SK-N-SH treated with all-trans-retinoic acid at 6 μM for 48 hours (cell line): ENCODE measurements around the gene SARS2.

Experiments
- ATAC-seq: fragments of 200-7000 bp; cut with Tn5 transposase; 3 replicates; pipeline ENCODE4 v1.9.1; 2020; ENCODE audit warnings: mild to moderate bottlenecking, moderate library complexity
- ARNTL ChIP-seq: fragments of 450-650 bp; formaldehyde crosslinking; IDR thresholded peaks from 2 replicates; pipeline ENCODE4 v1.5.0; 2020; ENCODE audit warnings: low read depth, mild to moderate bottlenecking, moderate library complexity, borderline replicate concordance
- BACH2 ChIP-seq: fragments of 250-450 bp; sonication (Bioruptor Pico); IDR thresholded peaks from 2 replicates; pipeline ENCODE4 v1.9.0; 2021; ENCODE audit warnings: mild to moderate bottlenecking, borderline replicate concordance
- CSDC2 ChIP-seq: fragments of 250-450 bp; sonication (Bioruptor Pico); IDR thresholded peaks from 2 replicates; pipeline ENCODE4 v1.5.0; 2020; ENCODE audit warnings: mild to moderate bottlenecking, moderate library complexity
- ESRRG ChIP-seq: fragments of 250-450 bp; sonication (Bioruptor Pico); IDR thresholded peaks from 2 replicates; pipeline ENCODE4 v1.6.1; 2021; ENCODE audit warnings: mild to moderate bottlenecking
- GLIS3 ChIP-seq: fragments of 250-450 bp; sonication (Bioruptor Pico); IDR thresholded peaks from 2 replicates; pipeline ENCODE4 v1.5.0; 2020; ENCODE audit warnings: mild to moderate bottlenecking, moderate library complexity
- ISL1 ChIP-seq: fragments of 250-450 bp; sonication (Bioruptor Pico); IDR thresholded peaks from 2 replicates; pipeline ENCODE4 v2.1.2; 2022; ENCODE audit warnings: mild to moderate bottlenecking, moderate library complexity
- OSR1 ChIP-seq: fragments of 250-450 bp; sonication (Bioruptor Pico); IDR thresholded peaks from 2 replicates; pipeline ENCODE4 v1.8.0; 2022; ENCODE audit warnings: moderate library complexity, mild to moderate bottlenecking, inconsistent platforms
- PPARA ChIP-seq: fragments of 250-450 bp; sonication (Bioruptor Pico); IDR thresholded peaks from 2 replicates; pipeline ENCODE4 v1.5.0; 2020; ENCODE audit warnings: mild to moderate bottlenecking, borderline replicate concordance
- RARB ChIP-seq: fragments of 250-450 bp; sonication (Bioruptor Pico); IDR thresholded peaks from 2 replicates; pipeline ENCODE4 v1.8.0; 2021; ENCODE audit warnings: mild to moderate bottlenecking, moderate library complexity
- TCF4 ChIP-seq: fragments of 250-450 bp; sonication (Bioruptor Pico); IDR thresholded peaks from 2 replicates; pipeline ENCODE4 v1.8.0; 2021; ENCODE audit warnings: mild to moderate bottlenecking, moderate library complexity, borderline replicate concordance
- TOX ChIP-seq: fragments of 250-450 bp; sonication (Bioruptor Pico); IDR thresholded peaks from 2 replicates; pipeline ENCODE4 v1.8.0; 2021; ENCODE audit warnings: mild to moderate bottlenecking, moderate library complexity, borderline replicate concordance
- ZC3H10 ChIP-seq: fragments of 250-450 bp; sonication (Bioruptor Pico); IDR thresholded peaks from 2 replicates; pipeline ENCODE4 v1.5.1; 2021; ENCODE audit warnings: mild to moderate bottlenecking, moderate library complexity
- ZFP3 ChIP-seq: fragments of 250-450 bp; sonication (Bioruptor Pico); IDR thresholded peaks from 2 replicates; pipeline ENCODE4 v1.5.0; 2020; ENCODE audit warnings: mild to moderate bottlenecking, moderate library complexity
- ZNF565 ChIP-seq: fragments of 450-650 bp; formaldehyde crosslinking; conservative IDR thresholded peaks from 2 replicates; pipeline ENCODE4 v1.5.0; 2020; ENCODE audit warnings: low read depth, mild to moderate bottlenecking, moderate library complexity
- ZNF70 ChIP-seq: fragments of 450-650 bp; formaldehyde crosslinking; IDR thresholded peaks from 2 replicates; pipeline ENCODE4 v1.5.0; 2020; ENCODE audit warnings: mild to moderate bottlenecking, moderate library complexity
- ZNF8 ChIP-seq: fragments of 450-650 bp; formaldehyde crosslinking; IDR thresholded peaks from 2 replicates; pipeline ENCODE4 v1.5.0; 2020; ENCODE audit warnings: mild to moderate bottlenecking, moderate library complexity
- TF ChIP-seq, protein P1 (sequence below): fragments of 250-450 bp; sonication (Bioruptor Pico); IDR thresholded peaks from 2 replicates; pipeline ENCODE4 v1.5.1; 2020; ENCODE audit warnings: low read depth, mild to moderate bottlenecking, moderate library complexity
- TF ChIP-seq, protein P2 (sequence below): fragments of 250-450 bp; sonication (Bioruptor Pico); IDR thresholded peaks from 2 replicates; pipeline ENCODE4 v1.5.0; 2020; ENCODE audit warnings: mild to moderate bottlenecking, moderate library complexity
- TF ChIP-seq, protein P3 (sequence below): fragments of 250-450 bp; sonication (Bioruptor Pico); IDR thresholded peaks from 2 replicates; pipeline ENCODE4 v1.5.1; 2021; ENCODE audit warnings: mild to moderate bottlenecking, moderate library complexity
- TF ChIP-seq, protein P4 (sequence below): fragments of 250-450 bp; sonication (Bioruptor Pico); IDR thresholded peaks from 2 replicates; pipeline ENCODE4 v1.8.0; 2020; ENCODE audit warnings: mild to moderate bottlenecking, moderate library complexity, borderline replicate concordance
- TF ChIP-seq, protein P5 (sequence below): fragments of 250-450 bp; sonication (Bioruptor Pico); IDR thresholded peaks from 2 replicates; pipeline ENCODE4 v1.8.0; 2021; ENCODE audit warnings: low read depth, mild to moderate bottlenecking, moderate library complexity, borderline replicate concordance

Gene SARS2

DNA sequence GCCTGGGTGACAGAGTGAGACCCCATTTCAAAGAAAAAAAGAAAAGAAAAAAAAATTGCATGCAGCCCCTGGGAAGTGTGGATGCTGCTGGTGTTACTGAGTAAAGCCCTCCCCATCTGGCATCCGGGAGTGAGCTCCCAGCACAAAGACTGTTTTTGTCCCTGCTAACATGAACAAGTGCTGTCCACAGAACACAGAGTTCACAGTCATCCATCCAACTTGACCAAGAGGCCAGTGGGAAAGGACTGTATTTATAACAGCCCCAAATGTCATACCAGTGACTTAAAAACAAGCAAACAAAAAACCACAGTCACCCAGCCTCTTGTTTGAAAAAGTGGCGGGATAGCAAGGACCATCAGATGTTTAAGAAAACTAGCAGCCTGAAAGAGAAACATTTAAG, 34.2 kb upstream of the SARS2 start:
- no peak for TF ChIP-seq ZFP3 (CRISPR knock-in tag)
- TF ChIP-seq BACH2 (CRISPR knock-in tag) = no peak
- no peak for TF ChIP-seq OSR1 (CRISPR knock-in tag)
- no peak for TF ChIP-seq ESRRG (CRISPR knock-in tag)
- TF ChIP-seq, protein P1, sequence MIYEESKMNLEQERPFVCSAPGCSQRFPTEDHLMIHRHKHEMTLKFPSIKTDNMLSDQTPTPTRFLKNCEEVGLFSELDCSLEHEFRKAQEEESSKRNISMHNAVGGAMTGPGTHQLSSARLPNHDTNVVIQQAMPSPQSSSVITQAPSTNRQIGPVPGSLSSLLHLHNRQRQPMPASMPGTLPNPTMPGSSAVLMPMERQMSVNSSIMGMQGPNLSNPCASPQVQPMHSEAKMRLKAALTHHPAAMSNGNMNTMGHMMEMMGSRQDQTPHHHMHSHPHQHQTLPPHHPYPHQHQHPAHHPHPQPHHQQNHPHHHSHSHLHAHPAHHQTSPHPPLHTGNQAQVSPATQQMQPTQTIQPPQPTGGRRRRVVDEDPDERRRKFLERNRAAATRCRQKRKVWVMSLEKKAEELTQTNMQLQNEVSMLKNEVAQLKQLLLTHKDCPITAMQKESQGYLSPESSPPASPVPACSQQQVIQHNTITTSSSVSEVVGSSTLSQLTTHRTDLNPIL (CRISPR knock-in tag) = no peak
- no peak for TF ChIP-seq TCF4 (CRISPR knock-in tag)
- TF ChIP-seq ISL1 (CRISPR knock-in tag) = no peak
- TF ChIP-seq, protein P2, sequence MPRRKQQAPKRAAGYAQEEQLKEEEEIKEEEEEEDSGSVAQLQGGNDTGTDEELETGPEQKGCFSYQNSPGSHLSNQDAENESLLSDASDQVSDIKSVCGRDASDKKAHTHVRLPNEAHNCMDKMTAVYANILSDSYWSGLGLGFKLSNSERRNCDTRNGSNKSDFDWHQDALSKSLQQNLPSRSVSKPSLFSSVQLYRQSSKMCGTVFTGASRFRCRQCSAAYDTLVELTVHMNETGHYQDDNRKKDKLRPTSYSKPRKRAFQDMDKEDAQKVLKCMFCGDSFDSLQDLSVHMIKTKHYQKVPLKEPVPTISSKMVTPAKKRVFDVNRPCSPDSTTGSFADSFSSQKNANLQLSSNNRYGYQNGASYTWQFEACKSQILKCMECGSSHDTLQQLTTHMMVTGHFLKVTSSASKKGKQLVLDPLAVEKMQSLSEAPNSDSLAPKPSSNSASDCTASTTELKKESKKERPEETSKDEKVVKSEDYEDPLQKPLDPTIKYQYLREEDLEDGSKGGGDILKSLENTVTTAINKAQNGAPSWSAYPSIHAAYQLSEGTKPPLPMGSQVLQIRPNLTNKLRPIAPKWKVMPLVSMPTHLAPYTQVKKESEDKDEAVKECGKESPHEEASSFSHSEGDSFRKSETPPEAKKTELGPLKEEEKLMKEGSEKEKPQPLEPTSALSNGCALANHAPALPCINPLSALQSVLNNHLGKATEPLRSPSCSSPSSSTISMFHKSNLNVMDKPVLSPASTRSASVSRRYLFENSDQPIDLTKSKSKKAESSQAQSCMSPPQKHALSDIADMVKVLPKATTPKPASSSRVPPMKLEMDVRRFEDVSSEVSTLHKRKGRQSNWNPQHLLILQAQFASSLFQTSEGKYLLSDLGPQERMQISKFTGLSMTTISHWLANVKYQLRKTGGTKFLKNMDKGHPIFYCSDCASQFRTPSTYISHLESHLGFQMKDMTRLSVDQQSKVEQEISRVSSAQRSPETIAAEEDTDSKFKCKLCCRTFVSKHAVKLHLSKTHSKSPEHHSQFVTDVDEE (CRISPR knock-in tag) = no peak
- no peak for TF ChIP-seq TOX
- TF ChIP-seq ZNF565 = no peak
- TF ChIP-seq, protein P3, sequence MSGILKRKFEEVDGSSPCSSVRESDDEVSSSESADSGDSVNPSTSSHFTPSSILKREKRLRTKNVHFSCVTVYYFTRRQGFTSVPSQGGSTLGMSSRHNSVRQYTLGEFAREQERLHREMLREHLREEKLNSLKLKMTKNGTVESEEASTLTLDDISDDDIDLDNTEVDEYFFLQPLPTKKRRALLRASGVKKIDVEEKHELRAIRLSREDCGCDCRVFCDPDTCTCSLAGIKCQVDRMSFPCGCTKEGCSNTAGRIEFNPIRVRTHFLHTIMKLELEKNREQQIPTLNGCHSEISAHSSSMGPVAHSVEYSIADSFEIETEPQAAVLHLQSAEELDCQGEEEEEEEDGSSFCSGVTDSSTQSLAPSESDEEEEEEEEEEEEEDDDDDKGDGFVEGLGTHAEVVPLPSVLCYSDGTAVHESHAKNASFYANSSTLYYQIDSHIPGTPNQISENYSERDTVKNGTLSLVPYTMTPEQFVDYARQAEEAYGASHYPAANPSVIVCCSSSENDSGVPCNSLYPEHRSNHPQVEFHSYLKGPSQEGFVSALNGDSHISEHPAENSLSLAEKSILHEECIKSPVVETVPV (CRISPR knock-in tag) = no peak
- TF ChIP-seq, protein P4, sequence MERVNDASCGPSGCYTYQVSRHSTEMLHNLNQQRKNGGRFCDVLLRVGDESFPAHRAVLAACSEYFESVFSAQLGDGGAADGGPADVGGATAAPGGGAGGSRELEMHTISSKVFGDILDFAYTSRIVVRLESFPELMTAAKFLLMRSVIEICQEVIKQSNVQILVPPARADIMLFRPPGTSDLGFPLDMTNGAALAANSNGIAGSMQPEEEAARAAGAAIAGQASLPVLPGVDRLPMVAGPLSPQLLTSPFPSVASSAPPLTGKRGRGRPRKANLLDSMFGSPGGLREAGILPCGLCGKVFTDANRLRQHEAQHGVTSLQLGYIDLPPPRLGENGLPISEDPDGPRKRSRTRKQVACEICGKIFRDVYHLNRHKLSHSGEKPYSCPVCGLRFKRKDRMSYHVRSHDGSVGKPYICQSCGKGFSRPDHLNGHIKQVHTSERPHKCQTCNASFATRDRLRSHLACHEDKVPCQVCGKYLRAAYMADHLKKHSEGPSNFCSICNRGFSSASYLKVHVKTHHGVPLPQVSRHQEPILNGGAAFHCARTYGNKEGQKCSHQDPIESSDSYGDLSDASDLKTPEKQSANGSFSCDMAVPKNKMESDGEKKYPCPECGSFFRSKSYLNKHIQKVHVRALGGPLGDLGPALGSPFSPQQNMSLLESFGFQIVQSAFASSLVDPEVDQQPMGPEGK (CRISPR knock-in tag) = no peak
- TF ChIP-seq PPARA (CRISPR knock-in tag) = no peak
- no peak for TF ChIP-seq CSDC2
- no peak for TF ChIP-seq ZNF8 (CRISPR knock-in tag)
- TF ChIP-seq, protein P5, sequence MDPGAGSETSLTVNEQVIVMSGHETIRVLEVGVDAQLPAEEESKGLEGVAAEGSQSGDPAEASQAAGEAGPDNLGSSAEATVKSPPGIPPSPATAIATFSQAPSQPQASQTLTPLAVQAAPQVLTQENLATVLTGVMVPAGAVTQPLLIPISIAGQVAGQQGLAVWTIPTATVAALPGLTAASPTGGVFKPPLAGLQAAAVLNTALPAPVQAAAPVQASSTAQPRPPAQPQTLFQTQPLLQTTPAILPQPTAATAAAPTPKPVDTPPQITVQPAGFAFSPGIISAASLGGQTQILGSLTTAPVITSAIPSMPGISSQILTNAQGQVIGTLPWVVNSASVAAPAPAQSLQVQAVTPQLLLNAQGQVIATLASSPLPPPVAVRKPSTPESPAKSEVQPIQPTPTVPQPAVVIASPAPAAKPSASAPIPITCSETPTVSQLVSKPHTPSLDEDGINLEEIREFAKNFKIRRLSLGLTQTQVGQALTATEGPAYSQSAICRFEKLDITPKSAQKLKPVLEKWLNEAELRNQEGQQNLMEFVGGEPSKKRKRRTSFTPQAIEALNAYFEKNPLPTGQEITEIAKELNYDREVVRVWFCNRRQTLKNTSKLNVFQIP (CRISPR knock-in tag) = no peak
- no peak for TF ChIP-seq ZC3H10 (CRISPR knock-in tag)
- no peak for ATAC-seq

DNA sequence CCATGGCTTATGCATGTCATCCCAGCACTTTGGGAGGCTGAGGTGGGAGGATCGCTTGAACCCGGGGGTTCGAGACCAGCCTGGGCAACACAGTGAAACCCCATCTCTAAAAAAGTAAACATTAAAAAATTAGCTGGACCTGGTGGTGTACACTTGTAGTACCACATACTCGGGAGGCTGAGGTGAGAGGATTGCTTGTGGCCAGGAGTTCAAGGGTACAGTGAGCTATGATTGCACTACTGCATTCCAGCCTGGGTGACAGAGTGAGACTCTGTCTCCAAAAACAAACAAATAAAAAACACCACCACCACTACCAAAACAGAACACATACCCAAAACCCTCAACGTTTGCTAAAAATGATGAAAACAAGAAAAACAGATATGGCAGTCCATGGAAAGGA, 29.1 kb upstream of the SARS2 start:
- no peak for TF ChIP-seq ARNTL (CRISPR knock-in tag)
- TF ChIP-seq ZFP3 (CRISPR knock-in tag) = no peak
- TF ChIP-seq BACH2 (CRISPR knock-in tag) = no peak
- no peak for TF ChIP-seq OSR1 (CRISPR knock-in tag)
- TF ChIP-seq, protein P4 (CRISPR knock-in tag) = no peak
- TF ChIP-seq, protein P5 (CRISPR knock-in tag) = no peak
- no peak for TF ChIP-seq ISL1 (CRISPR knock-in tag)
- no peak for TF ChIP-seq ZC3H10 (CRISPR knock-in tag)
- TF ChIP-seq TOX = no peak
- TF ChIP-seq, protein P1 (CRISPR knock-in tag) = no peak
- TF ChIP-seq ZNF565 = no peak
- TF ChIP-seq, protein P2 (CRISPR knock-in tag) = no peak
- TF ChIP-seq ZNF8 (CRISPR knock-in tag) = no peak
- TF ChIP-seq RARB (CRISPR knock-in tag) = no peak
- no peak for TF ChIP-seq TCF4 (CRISPR knock-in tag)
- TF ChIP-seq GLIS3 (CRISPR knock-in tag) = no peak
- TF ChIP-seq ZNF70 (CRISPR knock-in tag) = no peak
- TF ChIP-seq, all 23 proteins: peak for 0

More for the DNA sequence above, 29.1 kb upstream of the SARS2 start:
- ATAC-seq = no peak
